Motor neuron (in vitro differentiated cells): ENCODE measurements around the gene PABPN1L. TPM values are rescaled to one million over a fixed set of nuclear protein-coding genes. Genes with fewer than 3 reads are reported as not detected.

Experiments used
- total RNA-seq, 8 experiments: library from RNA; unstranded; fragments of 300-600 nt; gene quantifications; 2 replicates each; pipeline versions ENCODE4 v1.2.3 to v1.2.4, GENCODE V29; 2022

The PABPN1L gene
- total RNA-seq, 8 experiments from 2014 or later, result 0.14 to 0.80 (median 0.48) TPM; not detected in 4

Other genes with a start within 250 kb of the PABPN1L start
- gene IL17C, start 228.1 kb downstream of the PABPN1L start, total RNA-seq, result 1 to 10 TPM in 1 of 8 experiments, under 1 TPM in 4, not detected in 3; 0.16 to 1.2 (median 0.41) TPM
- 100 to 1,000 TPM in 2 of 8 experiments, 10 to 100 TPM in 2, 1 to 10 TPM in 4; 3.0 to 203 (median 10.3) TPM for gene CYBA, start 215.6 kb downstream of the PABPN1L start, total RNA-seq
- gene MVD, start 203.6 kb downstream of the PABPN1L start, total RNA-seq, result 100 to 1,000 TPM in 2 of 8 experiments, 10 to 100 TPM in 6; 41.7 to 108 (median 88.2) TPM
- 1 to 10 TPM; 1.3 to 4.3 (median 2.4) TPM for gene SNAI3, start 180.2 kb downstream of the PABPN1L start, total RNA-seq
- 10 to 100 TPM in 6 of 8 experiments, 1 to 10 TPM in 2; 6.1 to 15.9 (median 13.0) TPM for gene RNF166, start 160.3 kb downstream of the PABPN1L start, total RNA-seq
- 10 to 100 TPM; 10.5 to 24.1 (median 17.1) TPM for gene CTU2, start 160.2 kb downstream of the PABPN1L start, total RNA-seq
- gene PIEZO1, start 81.4 kb downstream of the PABPN1L start, total RNA-seq, result 100 to 1,000 TPM in 3 of 8 experiments, 10 to 100 TPM in 1, 1 to 10 TPM in 4; 2.2 to 163 (median 22.9) TPM
- 10 to 100 TPM in 3 of 8 experiments, 1 to 10 TPM in 4, under 1 TPM in 1; 0.71 to 18.2 (median 3.9) TPM for gene CDT1, start 62.9 kb downstream of the PABPN1L start, total RNA-seq
- 100 to 1,000 TPM in 3 of 8 experiments, 10 to 100 TPM in 5; 30.2 to 241 (median 65.9) TPM for gene APRT, start 54.7 kb downstream of the PABPN1L start, total RNA-seq
- gene GALNS, start 9.7 kb downstream of the PABPN1L start, total RNA-seq, result 10 to 100 TPM in 5 of 8 experiments, 1 to 10 TPM in 3; 4.9 to 45.6 (median 17.4) TPM
- gene TRAPPC2L, start 9.5 kb downstream of the PABPN1L start, total RNA-seq, result 10 to 100 TPM; 31.5 to 93.6 (median 52.3) TPM
- gene CBFA2T3, start 110.5 kb upstream of the PABPN1L start, total RNA-seq, result 1 to 10 TPM in 6 of 8 experiments, under 1 TPM in 2; 0.41 to 3.4 (median 1.2) TPM
- 10 to 100 TPM in 6 of 8 experiments, 1 to 10 TPM in 2; 7.7 to 39.8 (median 13.8) TPM for gene ACSF3, start 227.2 kb upstream of the PABPN1L start, total RNA-seq